Mesenchymal stem cell (in vitro differentiated cells and primary cell): ENCODE results near the gene MX2.

ENCODE experiments used
- DNase-seq: peaks from one replicate; pipeline ENCODE4 v3.0.0-alpha.2; 2013
- H2AFZ ChIP-seq: one replicate; pipeline ENCODE4 v1.6.1; 2013; ENCODE audit warnings: low read depth, mild to moderate bottlenecking, control low read depth, inconsistent platforms, low read length, moderate library complexity
- H2AK5ac ChIP-seq: 2 replicates; pipeline ENCODE4 v1.6.1; 2013; ENCODE audit warnings: low read length, moderate library complexity, mild to moderate bottlenecking, inconsistent platforms; ENCODE audit not compliant: severe bottlenecking
- H2BK120ac ChIP-seq: one replicate; pipeline ENCODE4 v1.6.1; 2013; ENCODE audit warnings: low read depth, mild to moderate bottlenecking, inconsistent platforms, low read length, moderate library complexity
- H2BK12ac ChIP-seq, 2 experiments: one replicate each; pipeline ENCODE4 v1.6.1; 2013; ENCODE audit warnings: inconsistent platforms in 2 of 2, low read length in 2 of 2, mild to moderate bottlenecking in 2 of 2, moderate library complexity in 2 of 2, control low read depth in 1 of 2
- H2BK15ac ChIP-seq: one replicate; pipeline ENCODE4 v1.6.1; 2013; ENCODE audit warnings: mild to moderate bottlenecking, low read depth, inconsistent platforms; ENCODE audit not compliant: poor library complexity, severe bottlenecking
- H2BK5ac ChIP-seq: 2 replicates; pipeline ENCODE4 v1.6.1; 2013; ENCODE audit warnings: low read depth, mild to moderate bottlenecking, low read length, control low read depth, inconsistent platforms; ENCODE audit not compliant: poor library complexity, severe bottlenecking
- H3K14ac ChIP-seq, 2 experiments: one replicate each; pipeline ENCODE4 v1.6.1; 2013; ENCODE audit warnings: inconsistent platforms in 2 of 2, low read length in 2 of 2, control low read depth in 1 of 2, mild to moderate bottlenecking in 1 of 2, moderate library complexity in 1 of 2
- H3K18ac ChIP-seq, 2 experiments: one replicate each; pipeline ENCODE4 v1.6.1; 2013; ENCODE audit warnings: inconsistent platforms in 2 of 2, low read length in 2 of 2, control low read depth in 1 of 2, low read depth in 1 of 2, mild to moderate bottlenecking in 1 of 2
- H3K23ac ChIP-seq, 2 experiments: one replicate each; pipeline ENCODE4 v1.6.1; 2013; ENCODE audit warnings: inconsistent platforms in 2 of 2, low read length in 2 of 2, mild to moderate bottlenecking in 2 of 2, moderate library complexity in 2 of 2, control low read depth in 1 of 2
- H3K27ac ChIP-seq: 2 replicates; pipeline ENCODE4 v1.5.1; 2013; ENCODE audit warnings: mild to moderate bottlenecking, moderate library complexity, low read length, control low read depth, inconsistent platforms; ENCODE audit not compliant: poor library complexity, severe bottlenecking
- H3K27me3 ChIP-seq, 2 experiments: 2 replicates each; pipeline versions ENCODE4 v1.6.1 to v1.7.0; 2013; ENCODE audit warnings: low read length in 2 of 2, mild to moderate bottlenecking in 2 of 2, moderate library complexity in 2 of 2, control low read depth in 1 of 2, inconsistent platforms in 1 of 2; ENCODE audit not compliant: control insufficient read depth in 1 of 2, insufficient read depth in 1 of 2
- H3K36me3 ChIP-seq, 2 experiments: 2 replicates each; pipeline versions ENCODE4 v1.6.1 to v1.7.0; 2013; ENCODE audit warnings: low read length in 2 of 2, control low read depth in 1 of 2, inconsistent platforms in 1 of 2, low read depth in 1 of 2, mild to moderate bottlenecking in 1 of 2; ENCODE audit not compliant: insufficient read depth in 2 of 2, control insufficient read depth in 1 of 2
- H3K4ac ChIP-seq, 2 experiments: one replicate each; pipeline ENCODE4 v1.6.1; 2013; ENCODE audit warnings: inconsistent platforms in 2 of 2, low read length in 2 of 2, mild to moderate bottlenecking in 2 of 2, moderate library complexity in 2 of 2, control low read depth in 1 of 2, low read depth in 1 of 2
- H3K4me1 ChIP-seq: 2 replicates; pipeline ENCODE4 v1.6.1; 2013; ENCODE audit warnings: low read depth, low read length, control low read depth; ENCODE audit not compliant: control insufficient read depth, insufficient read depth
- H3K4me2 ChIP-seq: 2 replicates; pipeline ENCODE4 v1.6.1; 2013; ENCODE audit warnings: low read length, mild to moderate bottlenecking, inconsistent platforms; ENCODE audit not compliant: poor library complexity, severe bottlenecking
- H3K4me3 ChIP-seq, 2 experiments: 2 replicates each; pipeline versions ENCODE4 v1.5.1 to v1.7.0; 2013; ENCODE audit warnings: low read length in 2 of 2, mild to moderate bottlenecking in 2 of 2, control low read depth in 1 of 2, low read depth in 1 of 2; ENCODE audit not compliant: insufficient read depth in 1 of 2
- H3K79me1 ChIP-seq: replicated peaks from 2 replicates; pipeline ENCODE4 v1.6.1; 2013; ENCODE audit warnings: mild to moderate bottlenecking, control low read depth, low read length, inconsistent platforms; ENCODE audit not compliant: poor library complexity, severe bottlenecking
- H3K9ac ChIP-seq: 2 replicates; pipeline ENCODE4 v1.7.0; 2013; ENCODE audit warnings: mild to moderate bottlenecking, low read length, moderate library complexity
- H3K9me3 ChIP-seq: 2 replicates; pipeline ENCODE4 v1.7.0; 2013; ENCODE audit warnings: mild to moderate bottlenecking, low read length; ENCODE audit not compliant: control insufficient read depth
- H4K8ac ChIP-seq: one replicate; pipeline ENCODE4 v1.6.1; 2013; ENCODE audit warnings: inconsistent platforms, mild to moderate bottlenecking, low read length, moderate library complexity
- H4K91ac ChIP-seq: one replicate; pipeline ENCODE4 v1.6.1; 2013; ENCODE audit warnings: mild to moderate bottlenecking, low read length, inconsistent platforms
- WGBS: methylation state at CpG from one replicate; pipeline ENCODE4 v1.1.7; 2013; ENCODE audit warnings: mixed read lengths; 5-methylcytosine and 5-hydroxymethylcytosine counted together

Gene MX2

DNA sequence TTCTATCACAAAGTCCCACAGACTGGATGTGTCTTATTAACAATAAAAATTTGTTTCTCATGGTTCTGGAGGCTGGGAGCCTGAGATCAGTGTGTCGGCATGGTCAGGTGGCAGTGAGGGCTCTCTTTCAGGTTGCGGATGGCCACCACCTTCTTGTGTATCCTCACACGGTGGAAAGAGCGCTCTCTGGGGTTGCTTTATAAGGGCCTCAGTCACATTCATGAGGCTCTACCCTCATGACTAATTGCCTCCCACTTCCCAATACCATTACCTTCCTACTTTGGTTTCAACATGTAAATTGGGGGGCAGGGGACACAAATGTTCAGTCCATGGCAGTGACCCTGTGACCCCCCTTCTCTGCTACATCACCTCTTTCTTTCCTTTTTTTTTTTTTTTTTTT is 43.5 kb downstream of the MX2 start:
- Histone ChIP-seq H3K4me2 (no peak overlapping the region), H2BK120ac (no peak overlapping the region), H2BK5ac (no peak overlapping the region), H4K91ac (no peak overlapping the region), H4K8ac (no peak overlapping the region), H3K4me3 (no peak overlapping the region), H3K4ac (no peak overlapping the region), H3K18ac (no peak overlapping the region), H3K27ac (no peak overlapping the region), H2AFZ (no peak overlapping the region), H2BK12ac (no peak overlapping the region), H2BK15ac (no peak overlapping the region), H3K9ac (no peak overlapping the region), H3K36me3 (peaks cover 0 to 91% of the 10 kb centered on the region in 2 experiments), H3K27me3 (peaks cover 0 to 6% of the 10 kb centered on the region in 2 experiments), H3K23ac (no peak overlapping the region), H3K14ac (no peak overlapping the region), H2AK5ac (no peak overlapping the region), H3K9me3 (no peaks in the 10 kb centered on the region), H3K79me1 (no peaks in the 10 kb centered on the region), H3K4me1 (no peaks in the 10 kb centered on the region)
- 93% methylated on average over 3 of the region's 4 CpGs for WGBS
- no peak for DNase-seq

- no peak overlapping the region for H3K4me3 ChIP-seq
- H2AFZ ChIP-seq: no peak overlapping the region
- no peak overlapping the region for H3K9ac ChIP-seq
- no peak overlapping the region for H3K27ac ChIP-seq
- DNase-seq: no peak
- H4K8ac ChIP-seq: no peak overlapping the region
- peaks cover 0 to 6% of the 10 kb centered on the region in 2 experiments for H3K27me3 ChIP-seq
- 72% methylated on average over 5 of the region's 6 CpGs for whole genome bisulfite sequencing
- H3K9me3 ChIP-seq: no peaks in the 10 kb centered on the region
- H3K23ac ChIP-seq: no peak overlapping the region
- no peak overlapping the region for H3K18ac ChIP-seq
- H3K4me2 ChIP-seq: no peak overlapping the region
- no peak overlapping the region for H3K14ac ChIP-seq
- no peak overlapping the region for H4K91ac ChIP-seq
- H2AK5ac ChIP-seq: no peak overlapping the region
- no peaks in the 10 kb centered on the region for H3K79me1 ChIP-seq
- H2BK15ac ChIP-seq: no peak overlapping the region
- H2BK12ac ChIP-seq: no peak overlapping the region
- no peaks in the 10 kb centered on the region for H3K4me1 ChIP-seq
- H2BK5ac ChIP-seq: no peak overlapping the region
- H3K36me3 ChIP-seq: peaks cover 0 to 86% of the 10 kb centered on the region in 2 experiments
- no peak overlapping the region for H3K4ac ChIP-seq
- no peak overlapping the region for H2BK120ac ChIP-seq
These were observed 44.5 kb downstream of the MX2 start for GRCh38 chr21:41406340-41406739.

- H3K14ac ChIP-seq: no peak overlapping the region
- 90% methylated on average over 23 of the region's 24 CpGs for WGBS
- H2BK12ac ChIP-seq: no peak overlapping the region
These were observed 46.0 kb downstream of the MX2 start for GRCh38 chr21:41407541-41408460.

GRCh38 chr21:41410361-41410760 is 48.5 kb downstream of the MX2 start:
- no peak overlapping the region for H3K4me2 ChIP-seq
- H2BK120ac ChIP-seq: no peak overlapping the region

More at GRCh38 chr21:41407541-41408460, 46.0 kb downstream of the MX2 start:
- Histone ChIP-seq H3K23ac (no peak overlapping the region), H3K4me1 (no peaks in the 10 kb centered on the region), H3K18ac (no peak overlapping the region), H3K27me3 (peaks cover 0 to 6% of the 10 kb centered on the region in 2 experiments), H2AFZ (no peak overlapping the region), H3K9ac (no peak overlapping the region), H3K4me3 (no peak overlapping the region), H3K27ac (no peak overlapping the region), H3K4ac (no peak overlapping the region), H2BK15ac (no peak overlapping the region), H3K36me3 (peaks cover 0 to 71% of the 10 kb centered on the region in 2 experiments), H3K9me3 (no peaks in the 10 kb centered on the region), H2AK5ac (no peak overlapping the region), H2BK5ac (no peak overlapping the region), H4K8ac (no peak overlapping the region), H2BK120ac (no peak overlapping the region), H4K91ac (no peak overlapping the region), H3K79me1 (no peaks in the 10 kb centered on the region), H3K4me2 (no peak overlapping the region)
- DNase-seq: no peak

More at GRCh38 chr21:41410361-41410760, 48.5 kb downstream of the MX2 start:
- H3K14ac ChIP-seq: no peak overlapping the region
- H4K8ac ChIP-seq: no peak overlapping the region
- no peak overlapping the region for H2BK15ac ChIP-seq
- no peak overlapping the region for H2AFZ ChIP-seq
- H3K4me3 ChIP-seq: no peak overlapping the region
- no peak overlapping the region for H4K91ac ChIP-seq
- H3K79me1 ChIP-seq: no peaks in the 10 kb centered on the region
- H3K9me3 ChIP-seq: no peaks in the 10 kb centered on the region
- no peak overlapping the region for H2BK12ac ChIP-seq
- WGBS: no CpG with 5 or more reads among the region's 1 CpG
- H3K9ac ChIP-seq: no peak overlapping the region
- peaks cover 0 to 48% of the 10 kb centered on the region in 2 experiments for H3K36me3 ChIP-seq
- H3K18ac ChIP-seq: no peak overlapping the region
- H2BK5ac ChIP-seq: no peak overlapping the region
- no peak for DNase-seq
- H3K23ac ChIP-seq: no peak overlapping the region
- H3K27me3 ChIP-seq: peaks cover 0 to 6% of the 10 kb centered on the region in 2 experiments
- H3K27ac ChIP-seq: no peak overlapping the region
- H2AK5ac ChIP-seq: no peak overlapping the region
- H3K4ac ChIP-seq: no peak overlapping the region
- no peaks in the 10 kb centered on the region for H3K4me1 ChIP-seq
